Posterior vena cava (tissue), 2 donors: ENCODE results near the gene PDLIM1. TPM values are rescaled to one million over a fixed set of nuclear protein-coding genes. Genes with fewer than 3 reads are reported as not detected.

Experiments used
- DNase-seq: peaks from one replicate; pipeline ENCODE4 v3.0.0-alpha.2; 2020; ENCODE audit warnings: low spot score
- intact Hi-C, 2 donors: fragments of 100-400 bp; cut with DNase I; formaldehyde crosslinking; loops; one replicate each; pipeline versions ENCODE4 v1.14.1 to v1.14.2; 2022 to 2023
- long read RNA-seq, 2 donors: library from polyadenylated mRNA; unstranded; transcript quantifications; one replicate each; pipeline ENCODE4 v2.0.0, GENCODE V29; 2020 to 2021
- total RNA-seq, 2 donors: library from RNA; stranded (reverse); fragmentation: NEBNext Ultra II Directional; extraction: Animal tissue kit (Norgen Biotek cat#: 25700); gene quantifications; one replicate each; pipeline ENCODE4 v1.2.1, GENCODE V29; 2021
- donor health status: DM: yes; HTN: yes; CAD: no.
- donor health status: DM: yes; HTN: yes; CAD: no.

The PDLIM1 gene
- 100 to 1,000 TPM; 133 to 134 TPM for total RNA-seq
- long read RNA-seq, donor 1, transcript PDLIM1-201 (7 exons, 1,452 nt) = major isoform, 56 of 70 reads
- long read RNA-seq, donor 1, transcript PDLIM1-202 (6 exons, 850 nt) = minor isoform, 5 of 70 reads
- long read RNA-seq, donor 1, partial matches to known transcripts = 3 of 70 reads
- long read RNA-seq, donor 1, other reads (novel, unspliced or antisense) = 6 of 70 reads
- long read RNA-seq, donor 2, transcript PDLIM1-201 (7 exons, 1,452 nt) = major isoform, 678 of 750 reads
- long read RNA-seq, donor 2, transcript PDLIM1-202 (6 exons, 850 nt) = minor isoform, 36 of 750 reads
- long read RNA-seq, donor 2, partial matches to known transcripts = 14 of 750 reads
- long read RNA-seq, donor 2, other reads (novel, unspliced or antisense) = 22 of 750 reads

- peak; percentile 94 for DNase-seq
- intact Hi-C loops = loop anchor here in 1 of 2 donors (5.0 kb wide), 1 partner anchor 43 kb away; no protein-coding TSS in a partner anchor
Observed at GRCh38 chr10:95290461-95291364, at the start of gene PDLIM1. TSS of gene PDLIM1 (minus strand) at chr10:95291003. CDS start at chr10:95290915, 88 bp downstream.

GRCh38 chr10:95339863-95340262 is 49.1 kb upstream of the PDLIM1 start:
- no peak for DNase-seq
- intact Hi-C loops = no loop called here

- DNase-seq = no peak
- intact Hi-C loops = no loop called here
Observed at GRCh38 chr10:95337423-95338160, 46.8 kb upstream of the PDLIM1 start.

- intact Hi-C loops = no loop called here
- DNase-seq = no peak
Observed at GRCh38 chr10:95336702-95337101, 45.9 kb upstream of the PDLIM1 start.

- no peak for DNase-seq
- intact Hi-C loops = no loop called here
Observed at GRCh38 chr10:95335933-95336699, 45.3 kb upstream of the PDLIM1 start.

GRCh38 chr10:95334805-95335144 is 44.0 kb upstream of the PDLIM1 start:
- DNase-seq = no peak
- intact Hi-C loops = no loop called here

- intact Hi-C loops = no loop called here
- DNase-seq = peak; percentile 91
Observed at GRCh38 chr10:95333997-95334804, 43.4 kb upstream of the PDLIM1 start.

GRCh38 chr10:95332666-95333249 is 42.0 kb upstream of the PDLIM1 start:
- intact Hi-C loops = no loop called here
- DNase-seq = no peak

- DNase-seq = no peak
- intact Hi-C loops = no loop called here
Observed at GRCh38 chr10:95331596-95332130, 40.9 kb upstream of the PDLIM1 start.

GRCh38 chr10:95330966-95331453 is 40.2 kb upstream of the PDLIM1 start:
- intact Hi-C loops = no loop called here
- no peak for DNase-seq

GRCh38 chr10:95329296-95329695 is 38.5 kb upstream of the PDLIM1 start:
- no peak for DNase-seq
- intact Hi-C loops = no loop called here

GRCh38 chr10:95328013-95328412 is 37.2 kb upstream of the PDLIM1 start:
- no peak for DNase-seq
- intact Hi-C loops = no loop called here

GRCh38 chr10:95327367-95327766 is 36.6 kb upstream of the PDLIM1 start:
- intact Hi-C loops = no loop called here
- DNase-seq = no peak

GRCh38 chr10:95326396-95326795 is 35.6 kb upstream of the PDLIM1 start:
- intact Hi-C loops = no loop called here
- no peak for DNase-seq

GRCh38 chr10:95325863-95326262 is 35.1 kb upstream of the PDLIM1 start:
- no peak for DNase-seq
- intact Hi-C loops = no loop called here

- intact Hi-C loops = no loop called here
- no peak for DNase-seq
Observed at GRCh38 chr10:95324436-95325268, 33.8 kb upstream of the PDLIM1 start.
